DMS153 (cell line): ENCODE measurements around the gene GCNT4.

ENCODE experiments used
- DNase-seq: peaks from one replicate; lab custom pipeline; 2025; lab: John Stamatoyannopoulos, UW

The GCNT4 gene

GRCh38 chr5:75017971-75018370 is 34.4 kb downstream of the GCNT4 start:
- DNase-seq, result no peak

GRCh38 chr5:75016896-75017295 is 35.5 kb downstream of the GCNT4 start:
- no peak for DNase-seq

- no peak for DNase-seq
These were observed 39.6 kb downstream of the GCNT4 start for GRCh38 chr5:75012748-75013147.

GRCh38 chr5:75010838-75011237 is 41.5 kb downstream of the GCNT4 start:
- no peak for DNase-seq

GRCh38 chr5:75009556-75010345 is 42.6 kb downstream of the GCNT4 start:
- DNase-seq, result no peak

GRCh38 chr5:75006865-75007822 is 45.2 kb downstream of the GCNT4 start:
- no peak for DNase-seq

- no peak for DNase-seq
These were observed 46.8 kb downstream of the GCNT4 start for GRCh38 chr5:75005561-75005960.
